Testis (tissue), 3 donors: ENCODE measurements around the gene ADAMTS5. TPM values are rescaled to one million over a fixed set of nuclear protein-coding genes. Genes with fewer than 3 reads are reported as not detected.

Experiments
- DNase-seq: peaks from one replicate; pipeline ENCODE4 v3.0.0-alpha.2; 2019
- H3K27ac ChIP-seq, 2 donors: fragments of 200-600 bp; sonication (generic); one replicate each; pipeline ENCODE4 v1.5.1; 2019
- H3K27me3 ChIP-seq: fragments of 200-600 bp; sonication (generic); one replicate; pipeline ENCODE4 v1.5.1; 2019
- H3K36me3 ChIP-seq: fragments of 200-600 bp; sonication (generic); one replicate; pipeline ENCODE4 v1.5.1; 2017; ENCODE audit warnings: low read depth; ENCODE audit errors: missing control alignments
- H3K4me1 ChIP-seq: fragments of 200-600 bp; sonication (generic); one replicate; pipeline ENCODE4 v1.5.1; 2019
- H3K4me3 ChIP-seq, 2 donors: fragments of 200-600 bp; sonication (generic); one replicate each; pipeline ENCODE4 v1.5.1; 2017 to 2019
- H3K9me3 ChIP-seq: fragments of 200-600 bp; sonication (generic); one replicate; pipeline ENCODE4 v1.5.1; 2017
- POLR2A ChIP-seq: fragments of 450-650 bp; IDR thresholded peaks from one replicate; pipeline ENCODE4 v1.6.1; 2017; ENCODE audit warnings: antibody characterized with exemption, mild to moderate bottlenecking, moderate library complexity
- WGBS, 2 donors: methylation state at CpG; one replicate each; pipeline ENCODE4 v1.1.5; 2018; 5-methylcytosine and 5-hydroxymethylcytosine counted together
- intact Hi-C: fragments of 100-400 bp; cut with DNase I; formaldehyde crosslinking; loops from one replicate; pipeline ENCODE4 v1.15.1; 2023; ENCODE audit warnings: low total_unique reads
- polyA plus RNA-seq: library from polyadenylated mRNA; stranded (reverse); fragments of 350-450 nt; fragmentation: Illumina TruSeq; extraction: RNeasy Lipid Tissue Mini Kit (QIAGEN cat#74804); gene quantifications from one replicate; pipeline ENCODE4 v1.2.3, GENCODE V29; 2014; ENCODE audit warnings: low read depth, low replicate concordance; ENCODE audit not compliant: insufficient read depth
- total RNA-seq, 2 donors: library from RNA; depleted of rRNA; stranded (reverse); fragments of >200 nt; gene quantifications; one replicate each; pipeline ENCODE4 v1.2.3, GENCODE V29; 2016
- TF ChIP-seq, protein P1 (sequence below), 3 experiments: fragments of 450-650 bp in 2 of 3; fragments of 200-600 bp in 1 of 3; sonication (generic) in 1 of 3; IDR thresholded peaks; one replicate each; pipeline ENCODE4 v1.5.1; 2016 to 2019; ENCODE audit warnings: antibody characterized with exemption in 3 of 3, mild to moderate bottlenecking in 2 of 3, moderate library complexity in 1 of 3

ADAMTS5 gene
- total and polyA plus RNA-seq, 3 donors from 2014 or later, result 1.9 to 3.7 (median 2.6) TPM

DNA sequence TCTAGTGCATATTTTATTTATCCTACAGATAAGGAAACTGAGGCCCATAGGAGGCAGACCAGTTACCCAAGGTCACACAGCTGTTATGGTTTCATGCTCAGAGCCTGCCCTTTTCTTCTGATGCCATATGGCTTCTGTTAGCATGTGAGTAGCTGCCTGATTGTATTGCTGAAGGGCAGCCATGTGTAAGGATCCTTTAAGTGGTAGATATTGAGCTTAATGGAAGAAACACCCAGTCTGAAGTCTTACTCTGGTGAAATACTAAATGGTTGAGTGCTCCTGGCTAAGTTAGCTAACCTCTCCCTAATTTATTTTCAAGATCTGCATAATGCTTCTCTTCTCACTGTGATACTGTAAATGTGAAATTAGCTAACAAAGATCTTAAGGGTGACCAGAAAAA is 30.9 kb downstream of the ADAMTS5 start:
- Histone ChIP-seq H3K9me3 (no peaks in the 10 kb centered on the region), H3K4me1 (peaks cover 3% of the 10 kb centered on the region), H3K36me3 (no peaks in the 10 kb centered on the region), H3K27ac (no peak overlapping the region), H3K4me3 (no peak overlapping the region), H3K27me3 (no peaks in the 10 kb centered on the region)
- intact Hi-C loops, result no loop called here
- no peak for DNase-seq
- TF ChIP-seq, protein P1, sequence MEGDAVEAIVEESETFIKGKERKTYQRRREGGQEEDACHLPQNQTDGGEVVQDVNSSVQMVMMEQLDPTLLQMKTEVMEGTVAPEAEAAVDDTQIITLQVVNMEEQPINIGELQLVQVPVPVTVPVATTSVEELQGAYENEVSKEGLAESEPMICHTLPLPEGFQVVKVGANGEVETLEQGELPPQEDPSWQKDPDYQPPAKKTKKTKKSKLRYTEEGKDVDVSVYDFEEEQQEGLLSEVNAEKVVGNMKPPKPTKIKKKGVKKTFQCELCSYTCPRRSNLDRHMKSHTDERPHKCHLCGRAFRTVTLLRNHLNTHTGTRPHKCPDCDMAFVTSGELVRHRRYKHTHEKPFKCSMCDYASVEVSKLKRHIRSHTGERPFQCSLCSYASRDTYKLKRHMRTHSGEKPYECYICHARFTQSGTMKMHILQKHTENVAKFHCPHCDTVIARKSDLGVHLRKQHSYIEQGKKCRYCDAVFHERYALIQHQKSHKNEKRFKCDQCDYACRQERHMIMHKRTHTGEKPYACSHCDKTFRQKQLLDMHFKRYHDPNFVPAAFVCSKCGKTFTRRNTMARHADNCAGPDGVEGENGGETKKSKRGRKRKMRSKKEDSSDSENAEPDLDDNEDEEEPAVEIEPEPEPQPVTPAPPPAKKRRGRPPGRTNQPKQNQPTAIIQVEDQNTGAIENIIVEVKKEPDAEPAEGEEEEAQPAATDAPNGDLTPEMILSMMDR (IDR thresholded peaks at IDR 0.05), result no peak
- no peak for TF ChIP-seq POLR2A

DNA sequence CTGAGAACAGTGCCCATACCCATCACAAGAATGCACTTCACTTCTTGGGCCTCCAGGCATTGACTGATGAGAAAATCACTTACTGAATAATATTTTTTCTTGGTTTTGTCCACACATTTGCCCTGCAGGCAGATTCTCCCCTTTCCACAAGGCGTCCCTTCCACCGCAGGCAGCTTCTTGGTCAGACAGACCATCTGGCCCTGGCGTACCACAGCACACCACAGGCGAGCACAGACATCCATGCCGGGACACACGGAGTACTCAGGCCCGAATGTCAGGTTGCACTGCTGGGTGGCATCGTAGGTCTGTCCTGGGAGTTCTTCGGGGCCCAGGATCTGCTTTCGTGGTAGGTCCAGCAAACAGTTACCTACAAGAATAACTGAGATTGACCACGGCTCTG is 32.5 kb downstream of the ADAMTS5 start:
- intact Hi-C loops, result no loop called here
- no peak for TF ChIP-seq POLR2A
- TF ChIP-seq, protein P1 (IDR thresholded peaks at IDR 0.05), result no peak
- H3K36me3 ChIP-seq, result no peaks in the 10 kb centered on the region
- no peaks in the 10 kb centered on the region for H3K4me1 ChIP-seq
- no peak for DNase-seq
- WGBS, 2 donors, result 95 to 96% methylated on average over 11 of the region's 11 CpGs
- no peaks in the 10 kb centered on the region for H3K9me3 ChIP-seq
- no peak overlapping the region for H3K27ac ChIP-seq
- H3K4me3 ChIP-seq, result no peak overlapping the region
- no peaks in the 10 kb centered on the region for H3K27me3 ChIP-seq

DNA sequence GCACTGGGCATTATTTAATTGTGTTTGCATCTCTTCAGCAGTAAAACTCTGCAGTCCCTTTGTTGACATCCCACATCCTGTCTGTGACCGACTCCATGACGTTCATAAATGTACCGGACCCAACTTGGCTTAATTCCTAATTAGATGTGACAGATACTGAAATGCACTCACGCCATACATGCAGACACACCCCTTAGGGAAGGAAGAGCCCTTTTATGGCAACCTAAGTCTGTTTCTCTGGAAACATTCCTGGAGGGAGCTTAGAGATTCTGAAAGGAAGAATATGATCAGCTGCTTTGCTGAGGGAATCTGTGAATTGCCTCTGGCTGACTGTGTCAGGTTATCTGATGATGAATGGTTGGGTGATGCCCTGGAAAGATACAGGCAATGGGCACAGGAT is 33.4 kb downstream of the ADAMTS5 start:
- Histone ChIP-seq H3K4me3 (no peak overlapping the region), H3K36me3 (no peaks in the 10 kb centered on the region), H3K27ac (no peak overlapping the region), H3K4me1 (no peaks in the 10 kb centered on the region), H3K9me3 (no peaks in the 10 kb centered on the region), H3K27me3 (no peaks in the 10 kb centered on the region)
- 71 to 73% methylated on average over 4 of the region's 4 CpGs for WGBS, 2 donors
- DNase-seq, result no peak
- intact Hi-C loops, result no loop called here
- TF ChIP-seq, protein P1 (IDR thresholded peaks at IDR 0.05), result no peak
- TF ChIP-seq POLR2A, result no peak

DNA sequence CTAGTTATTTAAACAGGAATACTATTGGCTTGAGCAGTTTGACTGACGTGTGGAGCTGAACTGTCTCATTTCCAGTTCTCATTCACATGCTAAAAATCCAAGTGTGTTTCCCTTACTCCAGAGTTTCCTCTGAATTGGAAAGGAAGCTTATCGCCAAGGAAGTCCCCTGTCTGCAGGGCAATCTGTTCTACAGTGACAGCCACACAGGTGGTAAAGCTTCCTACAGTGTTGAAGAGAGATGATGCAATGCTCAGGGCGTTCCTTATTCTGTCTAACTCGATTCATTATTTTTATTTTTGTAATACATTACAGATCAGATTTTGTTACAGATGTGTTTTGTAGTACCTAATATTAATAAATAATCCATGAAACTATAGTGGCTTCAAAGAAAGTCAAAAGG is 41.3 kb downstream of the ADAMTS5 start:
- WGBS, 2 donors, result 80 to 93% methylated on average over 4 of the region's 4 CpGs
- TF ChIP-seq, protein P1 (IDR thresholded peaks at IDR 0.05), result no peak
- no peak for TF ChIP-seq POLR2A
- H3K27ac ChIP-seq, result no peak overlapping the region
- H3K27me3 ChIP-seq, result no peaks in the 10 kb centered on the region
- no peaks in the 10 kb centered on the region for H3K4me1 ChIP-seq
- no peaks in the 10 kb centered on the region for H3K36me3 ChIP-seq
- intact Hi-C loops, result no loop called here
- no peak overlapping the region for H3K4me3 ChIP-seq
- no peaks in the 10 kb centered on the region for H3K9me3 ChIP-seq
- no peak for DNase-seq

DNA sequence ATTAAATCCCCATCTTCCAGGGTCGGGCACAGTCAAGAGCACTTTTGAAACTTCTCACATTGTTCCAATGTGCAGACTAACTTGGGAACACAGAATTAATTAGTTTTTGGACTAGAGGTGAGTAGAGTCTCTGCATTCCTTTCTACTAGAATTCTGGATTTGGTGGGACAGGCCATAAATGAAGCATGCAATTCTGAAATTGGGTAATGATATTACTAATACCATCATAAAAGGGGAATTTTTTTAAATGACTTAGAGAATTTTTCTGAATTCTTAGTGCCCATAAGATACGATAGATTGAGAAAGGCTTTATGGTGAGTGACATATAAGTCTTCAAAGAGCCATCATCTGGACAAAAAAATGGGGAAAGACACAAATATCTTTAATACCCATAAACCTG is 41.8 kb downstream of the ADAMTS5 start:
- intact Hi-C loops, result no loop called here
- Histone ChIP-seq H3K4me3 (no peak overlapping the region), H3K27ac (no peak overlapping the region), H3K4me1 (no peaks in the 10 kb centered on the region), H3K36me3 (no peaks in the 10 kb centered on the region), H3K9me3 (no peaks in the 10 kb centered on the region), H3K27me3 (no peaks in the 10 kb centered on the region)
- DNase-seq, result no peak
- TF ChIP-seq, protein P1 (IDR thresholded peaks at IDR 0.05), result no peak
- no peak for TF ChIP-seq POLR2A
- WGBS, 2 donors, result 94 to 97% methylated on average over 2 of the region's 2 CpGs
